GM19193 (cell line): ENCODE data around the gene CDC14A.

Experiments
- POLR2A ChIP-seq: IDR thresholded peaks from 4 replicates; pipeline ENCODE4 v1.6.1; 2011; ENCODE audit not compliant: insufficient read depth, insufficient read length; ENCODE audit errors: extremely low read depth

CDC14A gene

GRCh38 chr1:100325415-100326324, 26.6 kb upstream of the CDC14A start:
- no peak for TF ChIP-seq POLR2A

- no peak for TF ChIP-seq POLR2A
Observed at GRCh38 chr1:100328133-100328532, 24.2 kb upstream of the CDC14A start.

GRCh38 chr1:100332331-100332730, 20.0 kb upstream of the CDC14A start:
- TF ChIP-seq POLR2A: no peak

GRCh38 chr1:100335436-100335835, 16.9 kb upstream of the CDC14A start:
- no peak for TF ChIP-seq POLR2A

GRCh38 chr1:100340494-100340893, 11.8 kb upstream of the CDC14A start:
- no peak for TF ChIP-seq POLR2A

GRCh38 chr1:100342348-100342747, 10.0 kb upstream of the CDC14A start:
- TF ChIP-seq POLR2A: no peak

GRCh38 chr1:100343897-100344296, 8.4 kb upstream of the CDC14A start:
- no peak for TF ChIP-seq POLR2A

GRCh38 chr1:100344774-100345173, 7.5 kb upstream of the CDC14A start:
- no peak for TF ChIP-seq POLR2A

GRCh38 chr1:100346387-100346786, 5.9 kb upstream of the CDC14A start:
- no peak for TF ChIP-seq POLR2A

GRCh38 chr1:100347009-100347966, 5.0 kb upstream of the CDC14A start:
- TF ChIP-seq POLR2A: no peak

GRCh38 chr1:100348549-100349144, 3.7 kb upstream of the CDC14A start:
- TF ChIP-seq POLR2A: no peak

- no peak for TF ChIP-seq POLR2A
Observed at GRCh38 chr1:100349246-100349645, 3.1 kb upstream of the CDC14A start.

- TF ChIP-seq POLR2A: no peak
Observed at GRCh38 chr1:100350787-100351094, 1.6 kb upstream of the CDC14A start.

- peak; percentile 61 for TF ChIP-seq POLR2A
Observed at GRCh38 chr1:100351095-100351887, 1.0 kb upstream of the CDC14A start.

- peak; percentile 14 for TF ChIP-seq POLR2A
Observed at GRCh38 chr1:100353071-100353801, 930 bp downstream of the CDC14A start.

- no peak for TF ChIP-seq POLR2A
Observed at GRCh38 chr1:100353988-100354387, 1.7 kb downstream of the CDC14A start.
